ENCODE results near the gene VPREB3. TPM values are rescaled to one million over a fixed set of nuclear protein-coding genes. Genes with fewer than 3 reads are reported as not detected.

The VPREB3 gene
- total RNA-seq, 1 experiment from 2014 or later, result not detected

DNA sequence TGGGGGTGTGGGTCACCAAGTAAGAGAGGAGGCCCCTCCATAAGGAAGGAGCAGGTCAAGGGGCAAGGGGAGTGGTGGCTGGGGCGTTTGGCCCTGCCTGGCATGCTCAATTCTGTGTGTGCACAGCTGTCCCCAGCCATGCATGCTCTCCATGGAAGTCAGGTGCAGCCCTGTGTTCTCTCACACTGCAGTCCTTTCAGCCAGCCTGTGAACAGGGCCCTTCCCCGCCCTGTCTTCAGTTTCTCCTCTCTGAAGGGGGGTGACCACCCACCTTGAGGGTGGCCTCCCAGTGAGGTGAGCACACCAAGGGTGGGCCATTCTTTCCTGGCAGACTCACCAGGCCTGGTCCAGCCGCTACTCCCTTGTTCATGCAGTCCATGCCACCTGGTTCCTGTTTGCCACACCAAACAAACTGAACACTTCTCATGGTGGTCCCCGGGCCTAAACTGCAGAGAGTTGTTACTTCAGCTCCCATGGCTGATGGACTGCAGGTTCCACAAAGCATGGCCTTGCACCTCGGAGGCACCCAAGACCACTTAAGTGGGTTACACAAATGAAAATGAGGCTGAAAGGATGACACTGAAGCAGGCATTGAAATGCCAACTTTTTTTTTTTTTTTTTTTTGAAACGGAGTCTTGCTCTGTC lies 15.2 kb upstream of the VPREB3 start:
- no TSS peak for BruUV-seq (replicated peaks)
- CTCF ChIA-PET, result interaction anchor here (0.8 to 2.0 kb wide), 2 partner anchors 80 kb away, joined by 4 to 20 read pairs; no protein-coding TSS in a partner anchor
- Mint-ChIP-seq H3K27me3 (ENCODE audit: unreplicated experiment) (peaks cover 19% of the 10 kb centered on the region), H3K9me3 (ENCODE audit: low read depth, unreplicated experiment) (no peaks in the 10 kb centered on the region), H3K27ac (ENCODE audit: unreplicated experiment) (no peak overlapping the region), H3K36me3 (ENCODE audit: insufficient read depth, unreplicated experiment) (peaks cover 18% of the 10 kb centered on the region), H3K4me1 (ENCODE audit: low read depth, unreplicated experiment) (peaks cover 26% of the 10 kb centered on the region), H3K4me3 (ENCODE audit: low read depth, unreplicated experiment) (peak overlapping the region; percentile 87)
- TF ChIP-seq, protein P1, sequence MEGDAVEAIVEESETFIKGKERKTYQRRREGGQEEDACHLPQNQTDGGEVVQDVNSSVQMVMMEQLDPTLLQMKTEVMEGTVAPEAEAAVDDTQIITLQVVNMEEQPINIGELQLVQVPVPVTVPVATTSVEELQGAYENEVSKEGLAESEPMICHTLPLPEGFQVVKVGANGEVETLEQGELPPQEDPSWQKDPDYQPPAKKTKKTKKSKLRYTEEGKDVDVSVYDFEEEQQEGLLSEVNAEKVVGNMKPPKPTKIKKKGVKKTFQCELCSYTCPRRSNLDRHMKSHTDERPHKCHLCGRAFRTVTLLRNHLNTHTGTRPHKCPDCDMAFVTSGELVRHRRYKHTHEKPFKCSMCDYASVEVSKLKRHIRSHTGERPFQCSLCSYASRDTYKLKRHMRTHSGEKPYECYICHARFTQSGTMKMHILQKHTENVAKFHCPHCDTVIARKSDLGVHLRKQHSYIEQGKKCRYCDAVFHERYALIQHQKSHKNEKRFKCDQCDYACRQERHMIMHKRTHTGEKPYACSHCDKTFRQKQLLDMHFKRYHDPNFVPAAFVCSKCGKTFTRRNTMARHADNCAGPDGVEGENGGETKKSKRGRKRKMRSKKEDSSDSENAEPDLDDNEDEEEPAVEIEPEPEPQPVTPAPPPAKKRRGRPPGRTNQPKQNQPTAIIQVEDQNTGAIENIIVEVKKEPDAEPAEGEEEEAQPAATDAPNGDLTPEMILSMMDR (IDR thresholded peaks at IDR 0.05; ENCODE audit: unreplicated experiment), result no peak
- intact Hi-C loops (cut with micrococcal nuclease; ENCODE audit: unreplicated experiment), result loop anchor here (5.0 kb wide), 1 partner anchor 78 kb away; no protein-coding TSS in a partner anchor
- no peak for DNase-seq

DNA sequence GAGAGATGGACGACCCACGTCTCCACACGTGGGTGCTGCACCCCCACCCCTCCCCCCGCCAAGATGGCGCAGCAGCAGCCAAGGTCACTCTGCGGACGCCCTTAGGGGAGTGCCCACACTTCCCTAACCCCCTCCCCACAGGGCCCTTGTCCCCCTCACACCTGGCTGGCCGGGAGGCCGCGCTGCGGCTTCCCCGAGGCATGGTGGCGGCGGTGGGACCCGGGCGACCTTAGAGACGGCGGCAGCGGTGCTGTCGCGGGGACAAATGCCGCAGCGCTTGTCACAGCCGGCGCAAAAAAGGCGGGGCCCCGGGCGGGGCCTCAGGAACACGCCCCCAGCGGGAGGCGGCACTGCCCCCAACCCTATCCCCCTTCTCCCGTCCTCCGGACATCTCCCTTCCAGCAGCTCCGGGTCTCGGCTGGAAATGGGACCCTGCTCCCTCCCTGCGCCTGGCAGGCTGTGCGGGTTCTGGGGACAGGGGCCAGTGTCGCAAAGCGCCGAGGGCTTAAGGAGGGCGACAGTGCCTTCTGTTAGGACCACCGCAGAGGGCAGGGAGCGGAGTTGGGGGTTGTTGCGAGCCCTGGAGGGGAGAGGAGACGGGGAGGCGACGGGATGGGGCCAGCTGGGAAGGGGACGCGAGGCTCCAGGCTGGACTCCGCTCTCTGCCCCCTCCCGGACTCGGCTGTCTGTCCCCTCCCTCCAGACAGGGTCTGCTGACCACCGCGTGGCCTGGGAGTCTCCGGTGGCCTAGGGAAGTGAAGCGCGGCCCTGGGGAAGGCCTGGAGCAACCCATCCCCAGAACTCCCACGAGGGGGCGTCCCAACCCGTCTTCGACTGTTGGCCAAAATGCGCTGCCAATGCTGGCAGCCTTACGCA lies 13.7 kb upstream of the VPREB3 start, which contains the start of gene CHCHD10:
Gene CHCHD10 (minus strand): TSS at position 300 of the 876 bp plus-strand sequence. CDS start 98 bp downstream, at position 202.
- peak within 1 kb of the TSS; percentile 39 for H3K27ac Mint-ChIP-seq (ENCODE audit: unreplicated experiment)
- DNase-seq, result peak; percentile 90
- BruUV-seq (replicated peaks), result no TSS peak
- peaks cover 19% of the 10 kb centered on the region for H3K36me3 Mint-ChIP-seq (ENCODE audit: insufficient read depth, unreplicated experiment)
- CTCF ChIA-PET, result interaction anchor here (0.6 to 1.0 kb wide), 4 partner anchors 49 to 278 kb away, joined by 3 to 6 read pairs (median 4); partner anchors contain the start of gene SLC2A11
- TF ChIP-seq, protein P1 (IDR thresholded peaks at IDR 0.05; ENCODE audit: unreplicated experiment), result peak; percentile 82
- intact Hi-C loops (cut with micrococcal nuclease; ENCODE audit: unreplicated experiment), result loop anchor here (5.0 kb wide), 1 partner anchor 79 kb away; no protein-coding TSS in a partner anchor
- peaks cover 4% of the 10 kb centered on the region for H3K27me3 Mint-ChIP-seq (ENCODE audit: unreplicated experiment)
- peaks cover 13% of the 10 kb centered on the region for H3K4me1 Mint-ChIP-seq (ENCODE audit: low read depth, unreplicated experiment)
- no peaks in the 10 kb centered on the region for H3K9me3 Mint-ChIP-seq (ENCODE audit: low read depth, unreplicated experiment)
- peak within 1 kb of the TSS; percentile 87 for H3K4me3 Mint-ChIP-seq (ENCODE audit: low read depth, unreplicated experiment)

DNA sequence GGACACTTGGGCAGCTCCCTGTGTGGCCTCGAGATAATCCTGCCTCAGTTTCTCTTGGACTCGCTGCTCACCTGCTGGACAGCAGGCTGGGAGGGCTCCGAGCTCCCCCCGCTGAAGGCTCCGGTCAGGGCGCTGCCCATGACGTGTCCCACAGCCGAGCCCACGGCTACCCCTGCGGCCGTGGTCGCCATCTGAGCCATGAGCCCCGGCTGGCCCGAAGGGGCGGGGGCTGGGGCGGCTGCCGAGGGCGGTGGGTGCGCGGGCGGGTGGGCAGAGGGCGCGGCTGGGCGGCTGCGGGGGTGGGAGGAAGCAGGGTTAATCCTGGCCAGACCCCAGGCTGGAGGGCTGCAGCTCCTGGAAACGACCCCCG lies 13.1 kb upstream of the VPREB3 start:
- Mint-ChIP-seq H3K4me1 (ENCODE audit: low read depth, unreplicated experiment) (peaks cover 11% of the 10 kb centered on the region), H3K27me3 (ENCODE audit: unreplicated experiment) (no peaks in the 10 kb centered on the region), H3K9me3 (ENCODE audit: low read depth, unreplicated experiment) (no peaks in the 10 kb centered on the region), H3K4me3 (ENCODE audit: low read depth, unreplicated experiment) (peak overlapping the region; percentile 87), H3K27ac (ENCODE audit: unreplicated experiment) (no peak overlapping the region), H3K36me3 (ENCODE audit: insufficient read depth, unreplicated experiment) (peaks cover 24% of the 10 kb centered on the region)
- intact Hi-C loops (cut with micrococcal nuclease; ENCODE audit: unreplicated experiment), result loop anchor here (5.0 kb wide), 1 partner anchor 80 kb away; no protein-coding TSS in a partner anchor
- no peak for DNase-seq
- CTCF ChIA-PET, result interaction anchor here (0.6 to 1.0 kb wide), 3 partner anchors 49 to 90 kb away, joined by 3 to 6 read pairs (median 4); partner anchors contain the start of gene SLC2A11
- no TSS peak for BruUV-seq (replicated peaks)
- TF ChIP-seq, protein P1 (IDR thresholded peaks at IDR 0.05; ENCODE audit: unreplicated experiment), result no peak

Data from Calu3 (cell line).